Stimulated activated CD8-positive, alpha-beta memory T cell treated with anti-CD3 and anti-CD28 coated beads, Interleukin-7, amount 100 ng/mL, for 48 hours (primary cell): ENCODE measurements around the gene FAM110C.
A peak's percentile ranks its signal among the peaks of the same experiment; 100 is the strongest.
"Not testable (repeated sequence)": the region's sequence is repeated elsewhere in the genome, so short reads cannot be mapped to it uniquely, and the experiment has no call there.

Source experiments
- DNase-seq, 2 donors: peaks; one replicate each; pipeline ENCODE4 v3.0.0-alpha.2; 2020; ENCODE audit warnings: low read depth in 1 of 2; ENCODE audit errors: extremely low read depth in 1 of 2

Gene FAM110C

DNA sequence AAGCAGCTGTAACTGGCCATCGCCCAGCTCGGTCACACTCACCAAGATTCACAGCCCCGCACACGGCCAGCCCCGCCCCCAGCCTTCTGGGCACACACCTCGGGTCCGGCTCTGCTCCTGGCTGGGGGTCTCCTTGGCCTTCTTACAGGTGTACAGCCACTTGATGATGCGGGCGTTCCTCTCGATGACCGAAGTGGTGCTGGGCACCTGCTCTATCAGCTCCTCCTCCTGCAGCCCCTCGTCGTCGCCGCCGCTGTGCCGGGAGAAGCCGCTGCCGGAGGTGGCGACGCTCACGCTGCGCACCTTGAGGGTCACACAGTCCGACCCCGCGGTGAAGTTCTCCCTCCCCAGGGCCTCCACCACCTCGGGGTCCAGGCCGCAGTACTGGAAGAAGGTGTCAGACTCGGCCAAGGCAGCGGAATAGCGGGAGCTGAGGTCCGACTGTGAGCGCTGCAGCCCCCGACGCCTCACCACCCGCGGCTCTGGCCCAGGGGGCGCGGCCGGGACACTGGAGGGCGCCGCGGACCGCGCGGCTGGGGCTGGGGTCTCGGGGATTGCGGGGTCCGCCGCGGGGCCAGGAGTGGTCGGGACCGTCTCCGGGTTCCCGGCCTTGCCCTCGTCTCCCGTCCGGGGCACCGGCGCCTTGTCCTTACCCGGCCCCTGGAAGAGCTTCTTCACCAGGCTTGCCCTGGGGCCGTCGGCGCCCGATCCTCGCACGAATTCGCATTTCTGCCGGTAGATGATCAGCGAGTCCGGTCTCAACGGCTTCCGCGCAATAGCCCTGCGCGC is 769 bp downstream of the FAM110C start:
- DNase-seq: no peak

GRCh38 chr2:44748-45341 is 1.5 kb downstream of the FAM110C start:
- no peak for DNase-seq

GRCh38 chr2:42788-43187 is 3.5 kb downstream of the FAM110C start:
- no peak for DNase-seq

DNA sequence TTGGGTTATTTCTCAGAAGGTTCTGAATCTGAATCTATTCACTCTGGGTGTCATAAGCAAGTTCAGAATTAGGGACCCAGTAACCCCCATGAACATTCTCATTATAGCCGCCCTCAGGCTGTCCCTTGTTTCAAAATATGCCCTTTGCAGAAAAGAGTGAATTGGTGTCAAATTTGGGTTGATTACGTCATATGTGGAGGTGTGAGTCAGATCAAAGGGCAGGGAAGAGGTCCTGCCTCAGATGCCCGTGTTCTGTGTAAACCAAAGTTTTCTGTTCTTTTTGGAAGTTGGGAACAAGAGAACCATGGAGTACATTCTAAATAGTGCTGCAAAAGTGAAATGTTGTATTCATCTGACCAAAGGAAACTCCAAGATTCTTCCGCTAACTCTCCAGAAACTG is 5.8 kb downstream of the FAM110C start:
- no peak for DNase-seq

GRCh38 chr2:38155-38554 is 8.2 kb downstream of the FAM110C start:
- no peak for DNase-seq

DNA sequence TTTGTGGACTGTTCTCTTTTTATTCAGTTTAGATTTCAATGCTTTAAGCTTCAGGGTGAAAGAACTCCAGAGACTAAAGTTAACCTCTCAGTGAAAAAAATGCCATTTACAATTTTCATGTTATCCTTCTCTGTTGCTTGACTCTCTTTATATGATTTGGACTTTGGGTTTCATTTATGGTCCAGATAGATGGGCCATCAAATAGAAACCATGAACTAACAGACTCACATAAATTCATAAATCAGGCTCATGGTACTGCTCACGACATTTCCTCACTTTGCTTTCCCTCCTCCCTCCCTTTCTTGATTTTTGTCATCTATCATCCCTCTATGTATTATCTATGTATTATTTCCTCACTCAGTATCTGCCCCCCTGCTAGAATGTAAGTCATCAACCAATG is 10.0 kb downstream of the FAM110C start:
- no peak for DNase-seq

GRCh38 chr2:35852-36251 is 10.5 kb downstream of the FAM110C start:
- DNase-seq: no peak

DNA sequence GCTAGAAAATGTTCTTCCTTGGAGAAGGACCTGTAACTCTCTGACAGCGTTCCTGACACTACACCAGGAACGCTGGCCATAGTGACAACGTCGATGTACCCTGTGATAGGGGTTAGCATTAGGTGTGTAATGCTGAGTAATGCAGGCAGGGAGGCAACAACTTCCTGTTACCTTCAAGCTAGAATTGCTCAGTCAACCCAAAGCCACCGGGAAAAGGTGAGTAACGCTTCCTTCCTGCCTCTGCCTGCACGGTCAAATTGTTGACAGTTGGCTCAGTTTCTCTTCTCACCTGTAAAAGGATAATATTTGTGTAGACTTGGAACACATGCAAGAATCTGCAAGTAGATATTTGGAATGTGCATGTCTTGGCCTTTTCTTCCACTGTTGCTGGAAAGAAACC is 12.7 kb downstream of the FAM110C start:
- DNase-seq: peak in 1 of 2 donors; percentile 53

DNA sequence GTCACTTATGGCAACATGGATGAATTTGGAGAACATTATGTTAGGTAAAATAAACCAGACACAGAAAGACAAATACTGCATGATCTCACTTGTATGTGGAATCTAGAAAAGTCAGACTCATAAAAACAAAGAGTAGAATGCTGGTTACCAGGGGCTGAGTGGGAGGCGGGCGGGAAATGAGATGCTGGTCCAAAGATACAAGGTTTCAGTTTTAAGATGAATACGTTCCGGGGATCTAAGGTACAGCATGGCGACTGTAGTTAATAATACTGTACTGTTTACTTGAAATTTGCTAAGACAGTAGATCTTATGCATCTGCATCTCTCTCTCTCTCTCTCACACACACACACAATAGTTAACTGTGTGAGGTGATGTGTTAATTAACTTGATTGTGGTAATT is 14.2 kb downstream of the FAM110C start:
- peak in 1 of 2 donors; percentile 33 for DNase-seq

DNA sequence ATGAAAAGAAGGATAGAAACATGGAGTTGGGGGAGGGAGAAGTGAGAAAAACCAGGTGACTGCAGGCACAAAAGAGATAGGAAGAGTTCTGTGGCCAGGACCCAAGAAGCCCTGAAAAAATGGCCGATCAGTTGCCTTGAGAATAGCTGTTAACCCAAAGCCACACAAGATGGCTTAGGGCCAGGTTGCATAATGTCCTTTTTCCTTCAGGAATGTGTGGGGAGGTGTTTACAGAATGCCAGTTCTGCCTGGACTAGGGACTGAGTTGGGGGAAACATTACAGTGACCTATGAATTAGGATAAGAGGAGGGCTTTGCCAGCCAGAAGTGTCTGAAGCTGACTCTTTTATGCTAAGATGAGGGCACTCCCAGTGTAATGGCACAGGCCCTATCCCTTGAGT is 17.1 kb downstream of the FAM110C start:
- no peak for DNase-seq

DNA sequence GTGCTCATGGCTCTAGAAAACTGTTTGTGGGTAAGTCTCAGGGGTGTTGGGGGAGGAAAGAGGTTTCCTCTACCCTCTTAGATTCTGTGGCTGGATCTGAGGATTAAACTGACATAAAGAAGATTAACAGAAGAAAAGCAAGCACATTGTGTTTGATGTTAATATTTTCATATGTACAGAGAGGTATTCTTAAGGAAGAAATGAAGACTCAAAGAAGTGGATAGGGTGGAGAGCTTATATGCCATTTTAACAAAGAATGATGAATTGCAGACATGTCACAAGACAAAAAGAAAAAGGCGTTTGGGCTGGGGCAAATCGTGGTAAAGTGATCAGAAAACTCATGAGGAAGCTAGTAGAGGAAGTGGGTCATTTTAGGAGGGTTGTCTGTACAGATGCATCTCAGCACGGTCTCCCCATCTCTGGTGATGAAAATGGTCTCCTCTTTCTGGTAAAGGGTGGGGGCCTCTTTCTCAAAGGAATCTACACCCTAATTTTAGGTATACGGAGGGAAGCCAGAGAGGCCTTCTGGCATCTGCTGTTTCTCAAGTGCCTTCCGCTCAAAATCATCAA is 17.8 kb downstream of the FAM110C start:
- DNase-seq: no peak

GRCh38 chr2:26891-27290 is 19.4 kb downstream of the FAM110C start:
- DNase-seq: no peak

GRCh38 chr2:25543-25942 is 20.8 kb downstream of the FAM110C start:
- DNase-seq: no peak

GRCh38 chr2:24591-24990 is 21.7 kb downstream of the FAM110C start:
- not testable (repeated sequence) for DNase-seq

- DNase-seq: no peak
Observed at GRCh38 chr2:24107-24506, 22.2 kb downstream of the FAM110C start.

DNA sequence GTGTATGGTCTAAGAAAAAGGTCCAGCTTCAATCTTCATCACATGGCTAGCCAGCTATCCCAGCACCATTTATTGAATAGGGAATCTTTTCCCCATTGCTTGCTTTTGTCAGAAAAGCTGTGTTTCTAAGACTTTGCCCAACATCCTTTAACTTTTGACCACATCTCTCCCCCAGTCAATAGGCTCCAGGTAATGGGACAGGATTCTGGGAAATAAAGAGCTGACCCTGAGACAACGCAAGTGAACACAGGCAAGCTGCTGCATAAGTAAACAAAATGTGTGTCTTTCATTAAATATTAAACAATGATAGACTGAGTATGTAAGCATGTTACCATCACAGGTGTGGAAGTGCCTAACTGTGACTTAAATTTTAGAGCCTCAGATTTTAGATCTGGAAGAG is 23.0 kb downstream of the FAM110C start:
- no peak for DNase-seq

DNA sequence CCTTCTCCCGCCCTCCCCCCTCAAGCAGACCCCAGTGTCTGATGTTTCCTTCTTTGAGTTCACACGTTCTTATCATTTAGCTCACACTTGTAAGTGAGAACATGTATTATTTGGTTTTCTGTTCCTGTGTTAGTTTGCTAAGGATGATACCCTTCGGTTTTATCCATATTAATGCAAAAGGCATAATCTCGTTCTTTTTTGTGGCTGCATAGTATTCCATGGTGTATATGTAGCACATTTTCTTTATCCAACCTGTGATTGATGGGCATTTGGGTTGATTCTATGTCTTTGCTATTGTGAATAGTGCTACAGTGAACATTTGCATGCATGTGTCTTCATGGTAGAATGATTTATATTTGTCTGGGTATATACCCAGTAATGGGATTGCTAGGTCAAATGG is 24.1 kb downstream of the FAM110C start:
- DNase-seq: not testable (repeated sequence)

GRCh38 chr2:20259-20658 is 26.0 kb downstream of the FAM110C start:
- DNase-seq: not testable (repeated sequence)

GRCh38 chr2:19505-19904 is 26.8 kb downstream of the FAM110C start:
- DNase-seq: no peak

DNA sequence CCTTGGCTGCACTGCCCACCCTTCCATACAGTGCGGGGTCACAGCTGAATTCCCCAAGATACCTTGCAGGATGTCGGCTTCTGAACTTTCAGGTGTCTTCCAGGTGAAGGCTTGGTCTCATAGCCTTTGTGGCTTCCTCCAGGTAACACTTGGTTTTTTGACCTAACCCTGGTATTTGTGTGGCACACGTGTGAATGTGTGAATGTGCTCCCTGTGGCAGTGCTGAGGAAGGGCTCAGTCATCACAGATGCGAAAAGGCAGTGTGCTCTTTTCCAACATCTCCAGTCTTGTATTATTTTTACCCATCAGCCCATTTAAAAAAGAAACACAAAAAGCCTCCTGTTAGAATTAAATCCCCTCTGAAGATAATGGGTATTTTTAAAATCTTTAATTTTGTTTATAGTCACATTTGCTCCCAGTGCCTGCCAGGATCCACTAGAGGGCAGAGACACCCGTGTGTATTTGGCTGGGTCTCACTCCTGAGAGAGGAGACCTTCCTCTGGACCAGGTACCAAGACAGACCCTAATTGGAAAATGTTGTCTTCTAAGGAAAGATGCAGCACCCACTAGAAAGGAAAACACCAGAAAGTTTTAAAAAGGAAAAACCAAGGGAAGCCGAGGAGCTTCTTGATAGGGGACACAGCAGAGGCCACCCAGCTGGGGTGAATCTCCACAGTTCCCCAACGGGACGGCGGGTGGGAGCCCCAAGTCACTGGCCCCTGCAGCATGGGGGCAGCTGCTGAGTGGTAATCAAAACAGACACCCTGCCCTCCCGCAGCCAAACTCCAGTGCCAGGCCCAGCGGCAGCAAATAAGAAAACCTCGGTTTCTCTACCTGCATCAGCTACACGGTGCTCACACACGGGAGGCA is 27.7 kb downstream of the FAM110C start:
- DNase-seq: no peak

DNA sequence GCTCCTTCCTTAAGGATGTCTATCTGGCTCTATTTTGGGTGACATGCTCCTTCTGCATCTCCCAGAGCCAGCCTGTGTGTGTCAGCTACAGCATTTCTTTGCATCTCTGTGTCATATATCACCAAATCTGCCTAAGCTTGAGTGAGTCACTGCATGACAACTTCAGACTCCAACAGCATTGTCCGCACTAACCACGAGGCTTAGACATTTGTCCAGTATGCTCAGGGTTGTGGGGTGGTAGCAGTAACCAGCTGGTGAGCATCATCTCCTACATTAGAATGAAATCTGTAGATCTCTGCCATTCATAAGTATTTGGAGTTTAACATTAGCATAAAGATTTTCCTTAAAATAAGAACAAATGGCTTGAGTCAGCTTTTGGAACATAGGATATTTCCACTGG is 30.4 kb downstream of the FAM110C start:
- not testable (repeated sequence) for DNase-seq
